BLaER1 treated with 17β-estradiol and CSF1 and Interleukin-3, amounts not matched to agents 10 nM and 100 nM (cell line): Measurements from ENCODE around the gene MED13.
A peak's percentile ranks its signal among the peaks of the same experiment; 100 is the strongest.

ENCODE experiments used
- H3K27ac ChIP-seq, 11 experiments: shearing (Covaris generic); formaldehyde crosslinking; 2 replicates each; pipeline ENCODE4 v1.8.1; 2022
- H3K27me3 ChIP-seq, 11 experiments: shearing (Covaris generic); formaldehyde crosslinking; 2 replicates each; pipeline ENCODE4 v1.8.1; 2022
- H3K36me3 ChIP-seq, 11 experiments: shearing (Covaris generic); formaldehyde crosslinking; 2 replicates each; pipeline ENCODE4 v1.8.1; 2022
- H3K4me1 ChIP-seq, 10 experiments: shearing (Covaris generic); formaldehyde crosslinking; 2 replicates each; pipeline ENCODE4 v1.8.1; 2022
- H3K4me2 ChIP-seq, 11 experiments: shearing (Covaris generic); formaldehyde crosslinking; 2 replicates each; pipeline ENCODE4 v1.8.1; 2022
- H3K4me3 ChIP-seq, 10 experiments: shearing (Covaris generic); formaldehyde crosslinking; 2 replicates each; pipeline ENCODE4 v1.8.1; 2022
- H3K9ac ChIP-seq, 11 experiments: shearing (Covaris generic); formaldehyde crosslinking; 2 replicates each; pipeline ENCODE4 v1.8.1; 2022
- H3K9me3 ChIP-seq, 11 experiments: shearing (Covaris generic); formaldehyde crosslinking; replicated peaks in 1 of 11; 2 replicates each; pipeline ENCODE4 v1.8.1; 2022
- H4K20me1 ChIP-seq, 11 experiments: shearing (Covaris generic); formaldehyde crosslinking; 2 replicates each; pipeline ENCODE4 v1.8.1; 2022
- Cebpa-rat ChIP-seq, 11 experiments: shearing (Covaris generic); IDR thresholded peaks; 2 replicates each; pipeline ENCODE4 v1.8.1; 2022

MED13 gene

DNA sequence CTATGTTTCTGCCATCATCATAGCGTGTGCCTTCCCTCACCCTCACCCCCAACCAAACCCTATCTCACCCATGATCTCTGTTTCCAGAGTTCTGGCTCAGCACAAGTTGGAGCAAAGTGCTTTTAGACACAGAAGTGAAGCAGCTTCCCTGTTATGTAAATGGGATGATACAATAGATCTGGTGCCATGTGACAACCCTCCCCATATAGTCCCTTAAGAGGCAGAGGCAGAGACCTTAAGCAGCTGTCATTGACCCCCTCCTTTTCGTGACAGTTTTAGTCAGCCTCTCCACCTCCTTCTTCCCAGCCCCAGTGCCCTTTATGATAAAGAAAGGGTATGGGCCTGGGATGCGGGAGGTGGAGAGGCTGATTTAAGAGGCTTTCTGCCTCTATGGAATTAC is 40.3 kb upstream of the MED13 start:
- Histone ChIP-seq H3K27ac (no peak overlapping the region), H3K4me1 (no peaks in the 10 kb centered on the region), H4K20me1 (no peaks in the 10 kb centered on the region), H3K27me3 (no peaks in the 10 kb centered on the region), H3K9ac (no peak overlapping the region), H3K9me3 (no peaks in the 10 kb centered on the region), H3K4me2 (no peak overlapping the region), H3K36me3 (no peaks in the 10 kb centered on the region), H3K4me3 (no peak overlapping the region)
- no peak for TF ChIP-seq Cebpa-rat (IDR thresholded peaks at IDR 0.05)

DNA sequence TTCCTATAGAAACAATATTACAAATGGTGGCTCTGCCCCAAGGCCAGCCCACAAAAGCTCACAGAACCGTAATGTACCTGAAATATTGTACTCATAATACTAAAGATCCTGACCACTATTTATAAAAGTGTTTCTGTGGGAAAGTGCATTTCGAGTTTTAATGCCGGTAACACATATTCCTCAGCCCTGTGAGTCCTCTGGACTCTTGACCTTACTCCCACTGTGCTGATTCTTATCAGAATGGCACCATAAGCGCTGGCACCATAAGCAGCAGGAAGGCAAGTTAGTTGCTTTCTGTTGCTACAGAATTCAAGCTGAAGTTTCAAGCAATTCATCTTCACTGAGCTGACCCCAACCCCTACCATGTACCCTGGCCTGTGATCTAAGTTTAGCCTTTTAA is 36.4 kb upstream of the MED13 start:
- Histone ChIP-seq H3K4me1 (peaks cover 0 to 15% (median 0%) of the 10 kb centered on the region in 10 experiments; a peak in 8 of 20 replicates), H3K4me2 (no peak overlapping the region), H3K27ac (no peak overlapping the region), H3K9ac (no peak overlapping the region), H4K20me1 (no peaks in the 10 kb centered on the region), H3K36me3 (no peaks in the 10 kb centered on the region), H3K27me3 (no peaks in the 10 kb centered on the region), H3K4me3 (no peak overlapping the region), H3K9me3 (no peaks in the 10 kb centered on the region)
- TF ChIP-seq Cebpa-rat (IDR thresholded peaks at IDR 0.05): no peak

DNA sequence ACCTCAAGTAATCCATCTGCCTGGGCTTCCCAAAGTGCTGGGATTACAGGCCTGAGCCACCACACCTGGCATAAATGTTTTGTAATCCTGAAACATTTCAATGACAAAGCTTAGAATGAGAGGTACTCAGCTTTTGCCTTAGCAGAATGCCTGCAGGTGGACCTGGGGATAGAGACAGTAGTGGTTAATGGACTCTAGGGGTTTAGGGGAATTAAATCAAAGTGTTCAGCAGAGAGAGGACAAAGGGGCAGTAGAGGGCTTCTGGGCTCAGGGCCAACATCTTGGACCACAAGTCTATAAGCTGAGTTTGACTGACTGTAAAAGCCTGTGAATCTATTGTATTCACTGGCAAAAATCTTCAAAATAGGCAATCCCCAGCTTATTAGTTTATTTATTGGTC is 36.0 kb upstream of the MED13 start:
- no peak overlapping the region for H3K4me2 ChIP-seq
- H3K27ac ChIP-seq: no peak overlapping the region
- H3K36me3 ChIP-seq: no peaks in the 10 kb centered on the region
- H3K4me3 ChIP-seq: no peak overlapping the region
- no peak overlapping the region for H3K9ac ChIP-seq
- no peaks in the 10 kb centered on the region for H4K20me1 ChIP-seq
- no peak for TF ChIP-seq Cebpa-rat (IDR thresholded peaks at IDR 0.05)
- no peaks in the 10 kb centered on the region for H3K9me3 ChIP-seq
- no peaks in the 10 kb centered on the region for H3K27me3 ChIP-seq
- peaks cover 0 to 15% (median 0%) of the 10 kb centered on the region in 10 experiments; a peak in 8 of 20 replicates for H3K4me1 ChIP-seq

DNA sequence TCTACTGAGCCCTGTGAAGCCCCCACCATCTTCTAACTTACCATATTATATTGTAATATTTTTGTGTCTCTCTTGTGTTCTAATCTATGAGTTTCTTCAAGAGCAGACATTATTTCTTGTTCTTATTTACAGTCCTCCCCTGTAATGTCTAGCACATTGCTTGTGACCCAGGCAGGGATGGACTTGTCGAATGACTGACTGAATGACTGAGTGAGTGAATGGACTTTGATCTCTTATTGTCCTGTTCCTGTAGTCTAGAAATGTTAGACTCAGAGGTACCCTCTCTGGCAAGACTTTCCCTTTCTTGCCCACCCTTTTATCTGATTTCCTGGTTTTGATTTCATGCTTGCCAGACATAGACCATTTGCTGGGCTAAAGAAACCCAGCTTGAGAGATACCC is 35.0 kb upstream of the MED13 start:
- H3K4me2 ChIP-seq: no peak overlapping the region
- H3K9me3 ChIP-seq: no peaks in the 10 kb centered on the region
- H3K36me3 ChIP-seq: no peaks in the 10 kb centered on the region
- H3K4me1 ChIP-seq: peaks cover 0 to 15% (median 0%) of the 10 kb centered on the region in 10 experiments; a peak in 8 of 20 replicates
- H3K27me3 ChIP-seq: no peaks in the 10 kb centered on the region
- H3K27ac ChIP-seq: no peak overlapping the region
- no peak overlapping the region for H3K9ac ChIP-seq
- H3K4me3 ChIP-seq: no peak overlapping the region
- TF ChIP-seq Cebpa-rat (IDR thresholded peaks at IDR 0.05): no peak
- H4K20me1 ChIP-seq: no peaks in the 10 kb centered on the region

DNA sequence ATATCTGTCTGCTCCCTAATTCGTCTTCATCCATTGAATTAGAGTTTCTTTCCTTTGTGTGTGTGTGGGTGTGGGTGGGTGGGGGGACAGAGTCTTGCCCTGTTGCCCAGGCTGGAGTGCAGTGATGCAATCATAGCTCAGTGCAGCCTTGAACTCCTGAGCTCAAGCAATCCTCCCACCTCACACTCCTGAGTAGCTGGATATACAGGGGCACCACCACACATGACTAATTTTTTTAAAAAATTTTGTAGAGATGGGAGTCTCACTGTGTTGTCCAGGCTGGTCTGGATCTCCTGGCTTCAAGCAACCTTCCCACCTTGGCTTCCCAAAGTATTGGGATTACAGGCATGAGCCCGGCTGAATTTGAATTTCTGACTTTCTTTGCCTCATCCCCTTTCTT is 34.5 kb upstream of the MED13 start:
- peaks cover 0 to 15% (median 0%) of the 10 kb centered on the region in 10 experiments; a peak in 8 of 20 replicates for H3K4me1 ChIP-seq
- H4K20me1 ChIP-seq: no peaks in the 10 kb centered on the region
- H3K4me2 ChIP-seq: no peak overlapping the region
- H3K27me3 ChIP-seq: no peaks in the 10 kb centered on the region
- no peak for TF ChIP-seq Cebpa-rat (IDR thresholded peaks at IDR 0.05)
- H3K9me3 ChIP-seq: no peaks in the 10 kb centered on the region
- H3K9ac ChIP-seq: no peak overlapping the region
- no peak overlapping the region for H3K27ac ChIP-seq
- no peaks in the 10 kb centered on the region for H3K36me3 ChIP-seq
- H3K4me3 ChIP-seq: no peak overlapping the region

DNA sequence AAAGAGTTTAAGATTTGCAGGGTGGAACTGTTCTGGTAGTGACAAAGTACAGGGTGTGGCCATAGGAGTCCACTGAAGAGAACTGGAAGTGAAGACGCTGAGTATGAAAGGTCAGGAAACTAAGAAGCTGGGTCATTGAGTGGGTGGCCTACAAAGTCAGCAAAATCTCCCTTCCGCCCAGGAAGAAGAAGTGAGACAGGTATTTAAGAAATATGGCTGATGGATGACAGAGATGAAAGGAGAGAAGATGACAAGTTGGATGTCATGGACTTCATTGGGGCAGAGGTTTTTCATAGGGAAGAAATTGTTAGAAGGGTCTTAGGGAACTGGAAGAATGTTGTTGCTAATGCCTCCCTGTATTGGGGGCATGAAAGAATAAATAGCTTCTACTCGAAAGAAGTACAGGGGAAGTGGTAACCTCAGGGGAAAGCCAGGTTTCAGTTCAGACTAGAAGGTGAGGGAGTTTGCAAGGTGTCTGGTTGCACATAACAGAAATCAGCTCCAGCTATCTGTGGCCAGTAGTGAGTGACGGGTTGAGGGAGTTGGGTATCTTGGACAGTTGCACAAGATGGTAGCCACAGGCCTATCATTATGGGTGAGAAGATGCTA is 33.6 kb upstream of the MED13 start:
- Histone ChIP-seq H3K9ac (no peak overlapping the region), H3K4me3 (no peak overlapping the region), H3K4me1 (peaks cover 0 to 19% (median 0%) of the 10 kb centered on the region in 10 experiments; a peak in 8 of 20 replicates), H3K27ac (no peak overlapping the region), H3K9me3 (no peaks in the 10 kb centered on the region), H4K20me1 (no peaks in the 10 kb centered on the region), H3K36me3 (no peaks in the 10 kb centered on the region), H3K4me2 (peak overlapping the region in 3 of 11 experiments; percentile 50 to 54 (median 52); a peak in 6 of 22 replicates), H3K27me3 (no peaks in the 10 kb centered on the region)
- TF ChIP-seq Cebpa-rat (IDR thresholded peaks at IDR 0.05): no peak

DNA sequence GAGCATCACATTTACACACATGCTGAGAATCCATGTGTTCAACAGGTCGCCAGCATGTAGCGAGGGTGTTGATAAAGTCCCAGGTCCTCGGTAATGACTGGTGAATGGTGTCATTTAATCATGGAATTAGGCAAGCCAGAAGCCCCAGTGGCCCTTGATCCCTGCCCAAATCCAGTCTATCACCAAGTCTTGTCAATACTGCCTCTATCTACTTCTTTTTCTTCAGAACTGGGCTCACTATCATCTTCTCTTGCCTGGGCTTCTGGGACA is 31.3 kb upstream of the MED13 start:
- Histone ChIP-seq H3K9ac (no peak overlapping the region), H3K4me3 (no peak overlapping the region), H4K20me1 (no peaks in the 10 kb centered on the region), H3K27ac (no peak overlapping the region), H3K4me2 (no peak overlapping the region), H3K4me1 (peaks cover 0 to 25% (median 0%) of the 10 kb centered on the region in 10 experiments; a peak in 8 of 20 replicates), H3K27me3 (no peaks in the 10 kb centered on the region), H3K9me3 (no peaks in the 10 kb centered on the region), H3K36me3 (no peaks in the 10 kb centered on the region)
- no peak for TF ChIP-seq Cebpa-rat (IDR thresholded peaks at IDR 0.05)

DNA sequence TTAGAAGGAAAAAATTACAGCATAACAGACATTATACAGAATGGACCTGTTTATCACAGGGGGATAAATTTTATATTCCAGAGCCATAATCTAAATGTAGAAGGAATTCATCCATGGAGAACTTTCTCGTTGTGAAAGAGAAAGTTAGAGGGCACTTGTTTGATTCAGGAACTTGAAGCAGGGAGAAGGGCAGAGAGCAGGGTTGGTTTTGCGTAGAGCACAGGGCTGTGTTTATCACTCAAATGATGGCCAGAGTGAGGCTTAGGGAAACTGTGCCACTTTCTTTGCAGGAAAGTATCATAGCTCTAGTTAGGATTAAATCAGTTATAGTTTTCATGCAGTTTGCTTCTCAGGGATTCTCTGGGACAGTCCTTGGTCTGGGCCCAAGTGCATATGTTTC is 29.1 kb upstream of the MED13 start:
- Histone ChIP-seq H3K9me3 (no peaks in the 10 kb centered on the region), H3K9ac (no peak overlapping the region), H3K27me3 (no peaks in the 10 kb centered on the region), H3K4me1 (peaks cover 0 to 25% (median 0%) of the 10 kb centered on the region in 10 experiments; a peak in 8 of 20 replicates), H3K27ac (no peak overlapping the region), H3K36me3 (no peaks in the 10 kb centered on the region), H4K20me1 (no peaks in the 10 kb centered on the region), H3K4me3 (no peak overlapping the region), H3K4me2 (peak overlapping the region in 1 of 11 experiments; percentile 19; a peak in 1 of 22 replicates)
- TF ChIP-seq Cebpa-rat (IDR thresholded peaks at IDR 0.05): no peak

DNA sequence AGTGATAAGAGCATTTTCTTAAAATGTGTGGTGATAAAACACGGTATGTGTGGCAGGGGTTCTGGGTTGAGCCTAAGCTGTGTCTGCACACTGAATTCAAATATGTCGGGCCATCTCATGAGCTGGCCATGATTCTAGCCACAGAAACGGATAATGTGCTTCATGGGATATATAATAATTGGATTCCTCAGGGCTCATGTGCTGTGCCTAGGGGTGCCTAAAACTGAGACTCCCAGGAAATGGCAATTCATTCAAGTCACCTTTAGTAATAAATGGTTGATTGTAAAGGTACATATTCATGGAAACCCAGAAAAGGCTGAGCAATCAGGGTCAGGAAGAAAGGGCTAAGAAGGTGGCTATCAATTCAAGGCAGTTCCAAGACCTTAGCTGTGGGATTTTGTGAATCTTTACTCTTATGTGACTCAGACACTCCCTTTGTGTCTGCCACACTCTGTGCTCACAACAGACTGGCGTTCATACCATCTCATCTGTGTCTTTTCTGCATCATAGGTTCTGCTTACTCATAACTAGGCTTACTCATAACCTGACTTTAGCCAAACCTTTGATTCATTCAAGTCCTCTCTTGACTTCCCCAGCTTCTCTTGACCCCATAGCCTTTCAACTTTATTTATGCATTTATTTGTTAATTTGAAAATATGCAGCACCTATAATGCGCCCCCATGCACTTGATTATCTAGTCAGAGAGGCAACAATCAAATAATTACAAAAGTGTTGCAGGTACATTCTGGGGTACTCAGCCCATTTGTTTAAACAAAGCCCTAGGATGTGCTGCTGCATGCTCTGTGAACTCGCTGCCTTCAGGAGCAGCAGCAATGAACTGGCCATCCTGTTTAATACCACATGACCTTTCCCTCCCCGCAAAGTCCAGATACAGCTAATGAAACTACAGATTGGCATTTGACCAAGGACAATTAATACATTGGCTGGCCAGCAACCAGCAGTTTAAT is 28.4 kb upstream of the MED13 start:
- no peak overlapping the region for H3K27ac ChIP-seq
- H3K9ac ChIP-seq: no peak overlapping the region

More for the DNA sequence above, 28.4 kb upstream of the MED13 start:
- no peak for TF ChIP-seq Cebpa-rat (IDR thresholded peaks at IDR 0.05)
- Histone ChIP-seq H4K20me1 (no peaks in the 10 kb centered on the region), H3K9me3 (no peaks in the 10 kb centered on the region), H3K27me3 (no peaks in the 10 kb centered on the region), H3K4me3 (no peak overlapping the region), H3K4me1 (peaks cover 0 to 18% (median 0%) of the 10 kb centered on the region in 10 experiments; a peak in 6 of 20 replicates), H3K4me2 (peak overlapping the region in 2 of 11 experiments; percentile 19 to 23; a peak in 1 of 22 replicates), H3K36me3 (no peaks in the 10 kb centered on the region)
